DOHH2 (cell line): ENCODE data around the gene NPAS2.

Experiments
- H3F3A ChIP-seq: fragments of 200-600 bp; sonication (generic), shearing (Covaris generic); 2 replicates; pipeline ENCODE4 v1.6.0; 2016; ENCODE audit warnings: antibody characterized with exemption, mild to moderate bottlenecking; ENCODE audit not compliant: control insufficient read depth, insufficient read depth
- H3K27ac ChIP-seq: fragments of 200-600 bp; sonication (generic); 2 replicates; pipeline ENCODE4 v1.5.1; 2014; ENCODE audit warnings: low read depth, mild to moderate bottlenecking, low read length, moderate library complexity
- H3K27me3 ChIP-seq: fragments of 200-600 bp; sonication (generic); 2 replicates; pipeline ENCODE4 v1.6.1; 2014; ENCODE audit warnings: mild to moderate bottlenecking, low read length, mixed read lengths; ENCODE audit not compliant: control insufficient read depth
- H3K36me3 ChIP-seq: fragments of 200-600 bp; sonication (generic); 2 replicates; pipeline ENCODE4 v1.6.1; 2014; ENCODE audit warnings: mild to moderate bottlenecking, low read length, moderate library complexity, mixed read lengths; ENCODE audit not compliant: control insufficient read depth
- H3K4me1 ChIP-seq: fragments of 200-600 bp; sonication (generic); 2 replicates; pipeline ENCODE4 v1.6.1; 2014; ENCODE audit warnings: mild to moderate bottlenecking, low read length, mixed read lengths; ENCODE audit not compliant: control insufficient read depth
- H3K4me2 ChIP-seq: fragments of 200-600 bp; sonication (generic); 2 replicates; pipeline ENCODE4 v1.6.0; 2014; ENCODE audit warnings: mild to moderate bottlenecking, low read length, moderate library complexity
- H3K4me3 ChIP-seq: fragments of 200-600 bp; sonication (generic); 2 replicates; pipeline ENCODE4 v1.5.1; 2014; ENCODE audit warnings: mild to moderate bottlenecking, low read length, mixed read lengths
- H3K79me2 ChIP-seq: fragments of 200-600 bp; sonication (generic); 2 replicates; pipeline ENCODE4 v1.6.1; 2014; ENCODE audit warnings: mild to moderate bottlenecking, low read length, mixed read lengths; ENCODE audit not compliant: control insufficient read depth
- H3K9me2 ChIP-seq: fragments of 200-600 bp; sonication (generic); replicated peaks from 2 replicates; pipeline ENCODE4 v1.6.1; 2014; ENCODE audit warnings: mild to moderate bottlenecking, low read length, mixed read lengths; ENCODE audit not compliant: control insufficient read depth
- H3K9me3 ChIP-seq: fragments of 200-600 bp; sonication (generic); 2 replicates; pipeline ENCODE4 v1.6.1; 2014; ENCODE audit warnings: antibody characterized with exemption, low read length, mixed read lengths; ENCODE audit not compliant: control insufficient read depth, insufficient read depth
- H4K20me1 ChIP-seq: fragments of 200-600 bp; sonication (generic); 2 replicates; pipeline ENCODE4 v1.6.0; 2014; ENCODE audit warnings: low read depth, mild to moderate bottlenecking, antibody characterized with exemption, low read length, moderate library complexity; ENCODE audit not compliant: control insufficient read depth, insufficient read depth
- EZH2phosphoT487 ChIP-seq: fragments of 200-600 bp; sonication (generic); IDR thresholded peaks from 2 replicates; pipeline ENCODE4 v1.6.1; 2017; ENCODE audit warnings: borderline replicate concordance, mild to moderate bottlenecking, antibody characterized with exemption, low read length, moderate library complexity, mixed read lengths
- TF ChIP-seq, protein P1 (sequence below): fragments of 200-600 bp; sonication (generic); IDR thresholded peaks from one replicate; pipeline ENCODE4 v1.5.1; 2014; ENCODE audit warnings: antibody characterized with exemption, mild to moderate bottlenecking, low read depth, low read length; ENCODE audit not compliant: poor library complexity, severe bottlenecking

NPAS2 gene

GRCh38 chr2:100791294-100791935 is 28.5 kb upstream of the NPAS2 start:
- TF ChIP-seq, protein P1, sequence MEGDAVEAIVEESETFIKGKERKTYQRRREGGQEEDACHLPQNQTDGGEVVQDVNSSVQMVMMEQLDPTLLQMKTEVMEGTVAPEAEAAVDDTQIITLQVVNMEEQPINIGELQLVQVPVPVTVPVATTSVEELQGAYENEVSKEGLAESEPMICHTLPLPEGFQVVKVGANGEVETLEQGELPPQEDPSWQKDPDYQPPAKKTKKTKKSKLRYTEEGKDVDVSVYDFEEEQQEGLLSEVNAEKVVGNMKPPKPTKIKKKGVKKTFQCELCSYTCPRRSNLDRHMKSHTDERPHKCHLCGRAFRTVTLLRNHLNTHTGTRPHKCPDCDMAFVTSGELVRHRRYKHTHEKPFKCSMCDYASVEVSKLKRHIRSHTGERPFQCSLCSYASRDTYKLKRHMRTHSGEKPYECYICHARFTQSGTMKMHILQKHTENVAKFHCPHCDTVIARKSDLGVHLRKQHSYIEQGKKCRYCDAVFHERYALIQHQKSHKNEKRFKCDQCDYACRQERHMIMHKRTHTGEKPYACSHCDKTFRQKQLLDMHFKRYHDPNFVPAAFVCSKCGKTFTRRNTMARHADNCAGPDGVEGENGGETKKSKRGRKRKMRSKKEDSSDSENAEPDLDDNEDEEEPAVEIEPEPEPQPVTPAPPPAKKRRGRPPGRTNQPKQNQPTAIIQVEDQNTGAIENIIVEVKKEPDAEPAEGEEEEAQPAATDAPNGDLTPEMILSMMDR, result no peak
- Histone ChIP-seq H3K79me2 (no peaks in the 10 kb centered on the region), H3K9me2 (no peaks in the 10 kb centered on the region), H3K9me3 (0 out of 2 replicates have a peak, but pooled peaks cover 2% of the 10 kb centered on the region), H3K27ac (no peak overlapping the region), H4K20me1 (no peaks in the 10 kb centered on the region), H3K4me3 (no peak overlapping the region), H3K4me1 (no peaks in the 10 kb centered on the region), H3K36me3 (no peaks in the 10 kb centered on the region), H3K27me3 (no peaks in the 10 kb centered on the region), H3K4me2 (no peak overlapping the region), H3F3A (no peaks in the 10 kb centered on the region)

- Histone ChIP-seq H3K4me2 (no peak overlapping the region), H3K27me3 (no peaks in the 10 kb centered on the region), H3K27ac (no peak overlapping the region), H3F3A (no peaks in the 10 kb centered on the region), H3K36me3 (no peaks in the 10 kb centered on the region), H3K9me2 (no peaks in the 10 kb centered on the region), H3K79me2 (no peaks in the 10 kb centered on the region), H4K20me1 (no peaks in the 10 kb centered on the region), H3K4me3 (no peak overlapping the region), H3K4me1 (no peaks in the 10 kb centered on the region), H3K9me3 (0 out of 2 replicates have a peak, but pooled peaks cover 2% of the 10 kb centered on the region)
- no peak for TF ChIP-seq EZH2phosphoT487
- TF ChIP-seq, protein P1, result no peak
Measured at GRCh38 chr2:100791936-100792308, 28.0 kb upstream of the NPAS2 start.

- Histone ChIP-seq H3K4me2 (no peak overlapping the region), H3K36me3 (no peaks in the 10 kb centered on the region), H3K79me2 (no peaks in the 10 kb centered on the region), H3F3A (no peaks in the 10 kb centered on the region), H3K27ac (no peak overlapping the region), H3K4me3 (no peak overlapping the region), H3K9me2 (no peaks in the 10 kb centered on the region), H3K9me3 (no peaks in the 10 kb centered on the region), H4K20me1 (no peaks in the 10 kb centered on the region), H3K4me1 (no peaks in the 10 kb centered on the region), H3K27me3 (no peaks in the 10 kb centered on the region)
- TF ChIP-seq EZH2phosphoT487, result no peak
- TF ChIP-seq, protein P1, result no peak
Measured at GRCh38 chr2:100793220-100793619, 26.7 kb upstream of the NPAS2 start.
